Neural crest cell (in vitro differentiated cells): ENCODE results near the gene SNN. TPM values are rescaled to one million over a fixed set of nuclear protein-coding genes. Genes with fewer than 3 reads are reported as not detected.

Experiments
- DNase-seq: peaks from one replicate; pipeline ENCODE4 v3.0.0; 2021; ENCODE audit warnings: low read depth, mixed read lengths, low spot score
- H3K27ac Mint-ChIP-seq: one replicate; pipeline ENCODE4 v1.8.0; 2021; ENCODE audit warnings: mild to moderate bottlenecking, mixed read lengths; ENCODE audit not compliant: unreplicated experiment
- H3K27me3 Mint-ChIP-seq: 2 replicates; pipeline ENCODE4 v1.8.0; 2021; ENCODE audit warnings: low read depth, mild to moderate bottlenecking, mixed read lengths
- H3K36me3 Mint-ChIP-seq: 2 replicates; pipeline ENCODE4 v1.8.0; 2021; ENCODE audit warnings: low read depth, mild to moderate bottlenecking, mixed read lengths
- H3K4me1 Mint-ChIP-seq: 2 replicates; pipeline ENCODE4 v1.8.0; 2021; ENCODE audit warnings: mixed read lengths
- H3K4me3 Mint-ChIP-seq: one replicate; pipeline ENCODE4 v1.8.0; 2021; ENCODE audit warnings: mild to moderate bottlenecking, mixed read lengths
- H3K9me3 Mint-ChIP-seq: 2 replicates; pipeline ENCODE4 v1.8.0; 2021; ENCODE audit warnings: mixed read lengths
- CTCF ChIP-seq: fragments of 200-600 bp; sonication (generic); conservative IDR thresholded peaks from 2 replicates; pipeline ENCODE4 v1.5.0; 2021; ENCODE audit warnings: antibody characterized with exemption, mild to moderate bottlenecking
- total RNA-seq: library from RNA; stranded (reverse); gene quantifications from 2 replicates; pipeline ENCODE4 v1.2.1, GENCODE V29; 2021

Gene SNN
- total RNA-seq, 1 donor from 2014 or later: 93.5 TPM

GRCh38 chr16:11640987-11641817 lies 27.1 kb upstream of the SNN start:
- H3K36me3 Mint-ChIP-seq: no peaks in the 10 kb centered on the region
- H3K27me3 Mint-ChIP-seq: no peaks in the 10 kb centered on the region
- H3K4me3 Mint-ChIP-seq: no peak overlapping the region
- peaks cover 18% of the 10 kb centered on the region for H3K4me1 Mint-ChIP-seq
- peak; percentile 91 for TF ChIP-seq CTCF
- no peak overlapping the region for H3K27ac Mint-ChIP-seq
- no peak for DNase-seq
- H3K9me3 Mint-ChIP-seq: no peaks in the 10 kb centered on the region

DNA sequence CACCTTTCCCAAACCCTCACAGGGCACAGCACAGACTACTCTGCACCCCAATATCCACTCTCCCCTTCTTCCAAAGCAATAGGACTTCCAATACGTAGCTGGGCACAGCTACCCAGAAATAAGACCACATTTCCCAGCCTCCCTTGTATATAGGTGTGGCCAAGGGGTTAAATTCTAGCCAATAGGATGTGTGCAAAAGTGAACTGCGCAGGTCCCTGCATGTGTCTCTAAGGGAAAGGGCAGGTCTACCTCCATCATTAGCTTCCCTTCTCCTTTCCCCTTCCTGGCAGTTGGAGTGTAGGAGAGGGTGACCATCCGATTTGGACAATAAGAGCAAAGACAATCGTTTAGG lies 25.5 kb upstream of the SNN start:
- H3K36me3 Mint-ChIP-seq: no peaks in the 10 kb centered on the region
- H3K27ac Mint-ChIP-seq: no peak overlapping the region
- H3K4me3 Mint-ChIP-seq: no peak overlapping the region
- peaks cover 18% of the 10 kb centered on the region for H3K4me1 Mint-ChIP-seq
- no peaks in the 10 kb centered on the region for H3K27me3 Mint-ChIP-seq
- no peak for DNase-seq
- no peak for TF ChIP-seq CTCF
- H3K9me3 Mint-ChIP-seq: no peaks in the 10 kb centered on the region

DNA sequence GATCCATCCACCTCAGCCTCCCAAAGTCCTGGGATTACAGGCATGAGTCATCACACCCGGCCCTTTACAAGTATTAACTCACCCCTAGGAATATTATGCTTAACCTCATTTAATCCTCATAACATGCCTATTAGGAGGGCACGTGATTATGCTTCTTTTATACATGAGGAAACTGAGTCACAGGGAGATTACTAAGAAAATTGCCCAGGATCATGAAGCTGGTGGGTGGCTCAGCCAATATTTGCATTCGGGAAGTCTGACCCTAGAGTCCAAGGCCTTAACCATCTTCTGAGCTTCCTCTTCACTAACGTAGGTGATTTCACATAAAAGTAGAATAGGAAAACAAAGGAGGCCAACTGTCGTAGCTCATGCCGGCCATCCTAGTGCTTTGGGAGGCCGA lies 19.0 kb upstream of the SNN start:
- TF ChIP-seq CTCF: no peak
- Mint-ChIP-seq H3K27me3 (no peaks in the 10 kb centered on the region), H3K27ac (no peak overlapping the region)

GRCh38 chr16:11650641-11651591 lies 17.3 kb upstream of the SNN start:
- no peaks in the 10 kb centered on the region for H3K27me3 Mint-ChIP-seq
- no peaks in the 10 kb centered on the region for H3K9me3 Mint-ChIP-seq
- TF ChIP-seq CTCF: no peak
- H3K36me3 Mint-ChIP-seq: no peaks in the 10 kb centered on the region
- no peak for DNase-seq
- H3K4me3 Mint-ChIP-seq: no peak overlapping the region
- H3K27ac Mint-ChIP-seq: no peak overlapping the region
- H3K4me1 Mint-ChIP-seq: no peaks in the 10 kb centered on the region

More for the DNA sequence above, 19.0 kb upstream of the SNN start:
- Mint-ChIP-seq H3K36me3 (no peaks in the 10 kb centered on the region), H3K9me3 (no peaks in the 10 kb centered on the region), H3K4me1 (no peaks in the 10 kb centered on the region), H3K4me3 (no peak overlapping the region)
- DNase-seq: no peak

GRCh38 chr16:11651796-11652195 lies 16.5 kb upstream of the SNN start:
- Mint-ChIP-seq H3K27ac (no peak overlapping the region), H3K36me3 (no peaks in the 10 kb centered on the region), H3K9me3 (no peaks in the 10 kb centered on the region), H3K4me1 (no peaks in the 10 kb centered on the region), H3K27me3 (no peaks in the 10 kb centered on the region), H3K4me3 (no peak overlapping the region)
- no peak for TF ChIP-seq CTCF
- no peak for DNase-seq
